NCI-H446 (cell line): ENCODE results near the gene ARHGEF25.
"Not testable (repeated sequence)": the region's sequence is repeated elsewhere in the genome, so short reads cannot be mapped to it uniquely, and the experiment has no call there.

Experiments
- DNase-seq, 2 experiments: peaks; one replicate each; lab custom pipeline; 2025; lab: John Stamatoyannopoulos, UW

ARHGEF25 gene

DNA sequence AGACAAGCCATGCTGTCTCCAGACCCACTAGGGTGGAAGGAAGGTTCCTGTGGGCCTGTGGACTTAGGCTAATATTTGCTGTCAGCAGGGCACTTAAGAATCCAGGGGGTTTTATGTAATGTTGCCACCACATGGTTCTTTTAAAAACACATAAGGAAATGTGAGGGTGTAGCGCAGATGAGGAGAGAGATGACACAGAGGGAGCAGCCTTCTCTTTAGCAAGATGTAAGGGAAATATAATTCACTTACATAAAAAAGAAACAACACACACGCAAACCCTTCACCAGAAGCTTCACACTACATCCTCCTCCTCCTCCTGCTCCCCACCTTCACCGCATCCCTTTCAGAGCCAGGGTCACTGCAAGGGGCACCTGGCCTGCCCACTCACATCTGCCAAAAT is 25.1 kb upstream of the ARHGEF25 start:
- no peak for DNase-seq

- no peak for DNase-seq
Observed at GRCh38 chr12:57586832-57587429, 24.3 kb upstream of the ARHGEF25 start.

DNA sequence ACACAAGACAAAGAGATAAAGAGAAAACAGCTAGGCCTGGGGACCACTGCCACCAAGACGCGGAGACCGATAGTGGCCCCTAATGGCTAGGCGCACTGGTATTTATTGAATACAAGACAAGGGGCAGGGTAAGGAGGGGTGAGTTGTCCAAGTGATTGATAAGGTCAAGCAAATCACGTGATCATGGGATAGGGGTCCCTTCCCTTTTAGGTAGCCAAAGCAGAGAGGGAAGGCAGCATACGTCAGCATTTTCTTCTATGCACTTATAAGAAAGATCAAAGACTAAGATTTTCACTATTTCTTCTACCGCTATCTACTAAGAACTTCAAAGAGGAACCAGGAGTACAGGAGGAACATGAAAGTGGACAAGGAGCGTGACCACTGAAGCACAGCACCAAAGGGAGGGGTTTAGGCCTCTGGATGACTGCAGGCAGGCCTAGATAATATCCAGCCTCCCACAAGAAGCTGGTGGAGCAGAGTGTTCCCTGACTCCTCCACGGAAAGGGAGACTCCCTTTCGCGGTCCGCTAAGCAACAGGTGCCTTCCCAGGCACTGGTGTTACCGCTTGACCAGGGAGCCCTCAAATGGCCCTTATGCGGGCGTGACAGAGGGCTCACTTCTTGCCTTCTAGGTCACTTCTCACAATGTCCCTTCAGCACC is 22.2 kb upstream of the ARHGEF25 start:
- not testable (repeated sequence) for DNase-seq

GRCh38 chr12:57590479-57590863 is 20.8 kb upstream of the ARHGEF25 start:
- DNase-seq = no peak

DNA sequence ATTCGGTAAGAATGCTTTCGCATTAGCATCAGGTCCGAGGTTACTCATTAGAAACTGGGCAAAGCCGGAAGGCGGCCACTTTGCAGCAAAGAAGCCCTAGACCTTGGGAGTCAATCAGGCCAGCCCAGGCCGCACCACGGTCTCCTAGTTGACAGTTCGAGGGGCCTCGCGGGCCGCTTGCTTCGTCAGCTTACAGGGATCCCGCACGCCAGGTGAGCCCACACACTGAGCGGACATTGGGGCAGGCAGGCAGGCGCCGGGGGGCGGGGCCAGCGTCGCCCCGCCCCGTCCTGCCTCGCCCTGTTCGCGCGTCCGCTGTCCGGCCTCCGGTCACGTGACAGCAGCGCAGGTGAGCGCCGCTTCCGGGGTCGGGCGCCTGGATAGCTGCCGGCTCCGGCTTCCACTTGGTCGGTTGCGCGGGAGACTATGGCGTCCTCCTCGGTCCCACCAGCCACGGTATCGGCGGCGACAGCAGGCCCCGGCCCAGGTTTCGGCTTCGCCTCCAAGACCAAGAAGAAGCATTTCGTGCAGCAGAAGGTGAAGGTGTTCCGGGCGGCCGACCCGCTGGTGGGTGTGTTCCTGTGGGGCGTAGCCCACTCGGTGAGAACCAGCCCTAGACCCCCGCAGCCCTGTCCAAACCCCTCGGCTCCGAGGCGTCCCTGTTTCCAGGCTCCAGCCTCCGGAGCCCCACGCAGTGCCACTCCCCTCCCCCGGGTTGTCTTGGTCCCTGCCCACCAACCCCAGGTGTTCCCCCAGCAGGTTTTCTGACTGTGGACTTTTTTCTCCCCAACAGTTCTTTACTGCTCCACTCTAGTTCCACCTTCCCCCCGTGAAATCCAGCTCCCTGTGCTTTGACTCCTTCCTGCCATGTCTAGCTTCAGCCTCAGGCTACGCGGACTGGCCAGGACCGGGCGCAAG is 20.1 kb upstream of the ARHGEF25 start, which contains the start of gene PIP4K2C:
TSS of gene PIP4K2C (plus strand) at position 329 of the 918 bp plus-strand sequence. CDS start at position 427, 98 bp downstream.
- peak; percentile 13 to 64 for DNase-seq

- DNase-seq = no peak
Observed at GRCh38 chr12:57591782-57592325, 19.4 kb upstream of the ARHGEF25 start.

GRCh38 chr12:57592551-57593165 is 18.6 kb upstream of the ARHGEF25 start:
- no peak for DNase-seq

- DNase-seq = no peak
Observed at GRCh38 chr12:57593187-57593586, 18.0 kb upstream of the ARHGEF25 start.

DNA sequence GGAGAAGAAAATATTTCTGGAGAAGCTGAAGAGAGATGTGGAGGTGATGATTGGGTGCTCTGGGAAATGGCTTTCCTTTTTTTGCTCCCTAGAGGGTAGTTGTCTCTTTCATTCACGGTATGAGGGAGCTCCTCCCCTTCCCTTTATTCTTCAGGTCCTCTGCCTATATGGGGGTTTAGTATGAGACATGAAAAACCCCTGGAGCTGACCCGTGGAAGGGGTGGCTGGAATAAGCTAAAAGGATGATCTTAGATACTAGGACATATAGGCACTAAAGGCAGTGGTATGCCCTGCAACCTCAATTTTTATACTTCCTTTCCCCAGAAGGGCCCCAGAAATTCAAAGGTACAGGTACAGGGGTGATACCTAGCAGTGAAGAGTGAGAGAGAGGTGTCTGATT is 10.8 kb upstream of the ARHGEF25 start:
- no peak for DNase-seq

GRCh38 chr12:57602544-57602943 is 8.7 kb upstream of the ARHGEF25 start:
- DNase-seq = no peak

- no peak for DNase-seq
Observed at GRCh38 chr12:57603324-57603723, 7.9 kb upstream of the ARHGEF25 start.

- peak in 1 of 2 experiments; percentile 39 for DNase-seq
Observed at GRCh38 chr12:57603815-57604453, 7.3 kb upstream of the ARHGEF25 start.

DNA sequence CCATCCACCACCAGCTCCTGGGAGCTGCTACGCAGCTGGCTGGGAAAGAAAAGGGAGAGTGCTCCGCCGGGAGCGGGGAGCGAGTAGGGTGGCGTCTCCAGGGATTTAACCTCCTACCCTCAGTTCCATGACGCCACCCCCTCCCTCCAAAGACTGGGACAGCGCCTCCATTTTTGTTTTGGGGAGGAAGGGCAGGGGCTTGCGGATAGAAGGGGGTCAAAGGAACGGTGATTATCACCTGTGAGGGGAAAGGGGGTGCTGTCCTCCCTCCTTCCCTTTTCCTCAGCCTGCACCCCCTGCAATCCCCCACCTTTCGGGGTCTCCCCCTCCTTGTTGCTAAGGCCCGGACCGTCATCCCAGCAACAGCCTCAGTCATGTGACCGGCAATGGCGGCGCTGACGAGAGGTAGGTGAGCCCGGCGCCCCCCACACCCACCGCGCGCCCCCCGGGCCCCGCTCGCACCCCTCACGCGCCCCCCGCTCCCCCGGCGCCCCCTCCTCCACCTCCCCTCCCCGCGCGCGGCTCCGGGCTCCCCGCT is 6.7 kb upstream of the ARHGEF25 start, which contains the start of gene DTX3:
TSS of gene DTX3 (plus strand) at position 371 of the 538 bp plus-strand sequence. CDS start 1,694 bp downstream, outside the sequence.
- no peak for DNase-seq

- DNase-seq = no peak
Observed at GRCh38 chr12:57604992-57605810, 6.0 kb upstream of the ARHGEF25 start.

GRCh38 chr12:57605811-57606311 is 5.4 kb upstream of the ARHGEF25 start:
- DNase-seq = no peak

DNA sequence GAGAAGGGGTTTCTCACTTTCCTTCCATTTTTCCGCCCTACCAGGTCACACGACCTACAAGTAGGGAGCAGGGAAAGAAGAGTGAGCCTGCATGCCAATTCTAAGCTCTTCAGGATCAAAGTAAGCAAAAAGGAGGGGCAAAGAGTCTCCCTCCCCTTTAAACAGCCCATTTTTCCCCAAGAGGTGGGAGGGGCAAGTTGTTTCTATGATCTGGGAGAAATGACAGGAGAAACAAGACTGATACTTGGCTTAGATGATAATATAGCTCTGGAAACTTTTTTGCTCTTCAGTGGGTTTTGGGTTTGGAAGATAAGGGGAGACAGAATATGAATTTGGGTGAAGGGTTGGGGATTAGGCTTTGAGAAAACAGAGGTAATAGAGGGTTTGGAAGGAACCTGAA is 4.8 kb upstream of the ARHGEF25 start:
- DNase-seq = no peak

DNA sequence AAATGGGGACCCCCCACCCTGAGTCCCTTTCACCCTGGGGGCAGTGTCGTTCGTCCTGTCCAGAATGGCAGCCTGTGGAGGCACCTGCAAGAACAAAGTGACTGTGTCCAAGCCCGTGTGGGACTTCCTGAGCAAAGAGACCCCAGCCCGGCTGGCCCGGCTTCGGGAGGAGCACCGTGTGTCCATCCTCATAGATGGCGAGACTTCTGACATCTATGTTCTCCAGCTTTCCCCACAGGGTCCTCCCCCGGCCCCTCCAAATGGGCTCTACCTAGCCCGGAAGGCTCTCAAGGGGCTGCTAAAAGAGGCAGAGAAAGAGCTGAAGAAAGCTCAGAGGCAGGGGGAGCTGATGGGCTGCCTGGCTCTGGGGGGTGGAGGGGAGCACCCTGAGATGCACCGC is 4.4 kb upstream of the ARHGEF25 start:
- no peak for DNase-seq

DNA sequence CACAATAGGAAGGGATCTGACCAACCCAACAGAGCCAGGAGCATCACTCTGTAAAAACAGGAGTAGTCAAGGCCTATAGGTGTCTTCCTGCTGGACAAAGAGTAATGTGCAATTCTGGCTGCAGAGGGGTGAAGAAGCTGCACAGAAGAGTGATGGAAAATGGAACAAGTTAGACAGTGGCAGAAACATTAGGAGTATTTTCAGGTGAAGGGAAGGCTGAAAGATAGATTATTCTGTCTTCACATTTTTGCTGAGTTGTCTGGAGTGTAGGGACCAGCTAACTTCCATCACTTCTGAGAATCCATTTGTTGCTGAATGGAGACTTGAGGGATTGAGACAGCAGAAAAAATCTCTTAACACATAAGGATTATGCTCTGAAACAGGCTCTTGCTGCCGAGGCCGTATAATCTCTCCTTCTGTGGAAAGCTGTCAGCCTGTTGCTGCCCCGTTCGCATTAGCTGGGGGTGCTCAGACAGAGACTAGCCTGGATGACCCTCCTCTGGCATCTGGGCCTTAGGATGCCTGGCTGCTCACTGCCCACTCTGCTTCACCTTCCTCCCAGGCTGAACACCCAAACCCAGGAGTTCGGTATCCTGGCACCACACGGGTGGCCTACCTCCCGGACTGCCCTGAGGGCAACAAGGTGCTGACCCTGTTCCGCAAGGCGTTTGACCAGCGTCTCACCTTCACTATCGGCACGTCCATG is 3.1 kb upstream of the ARHGEF25 start:
- no peak for DNase-seq

- no peak for DNase-seq
Observed at GRCh38 chr12:57609101-57609780, 2.0 kb upstream of the ARHGEF25 start.
